ENCODE data around the gene SAP30BP. TPM values are rescaled to one million over a fixed set of nuclear protein-coding genes. Genes with fewer than 3 reads are reported as not detected.

SAP30BP gene
- total RNA-seq, 4 donors from 2014 or later: 58.0 to 78.9 (median 61.7) TPM

- no peak for TF ChIP-seq CTCF (IDR thresholded peaks at IDR 0.05; ENCODE audit: low read depth)
Observed at GRCh38 chr17:75634754-75635609, 32.2 kb upstream of the SAP30BP start.

GRCh38 chr17:75635610-75636202 is 31.4 kb upstream of the SAP30BP start:
- TF ChIP-seq CTCF (IDR thresholded peaks at IDR 0.05; ENCODE audit: low read depth): no peak

- TF ChIP-seq CTCF (IDR thresholded peaks at IDR 0.05; ENCODE audit: low read depth): no peak
Observed at GRCh38 chr17:75636381-75637142, 30.6 kb upstream of the SAP30BP start.

- TF ChIP-seq CTCF (IDR thresholded peaks at IDR 0.05; ENCODE audit: low read depth): no peak
Observed at GRCh38 chr17:75637143-75637538, 30.0 kb upstream of the SAP30BP start.

GRCh38 chr17:75637551-75637950 is 29.6 kb upstream of the SAP30BP start:
- TF ChIP-seq CTCF (IDR thresholded peaks at IDR 0.05; ENCODE audit: low read depth): no peak

- TF ChIP-seq CTCF (IDR thresholded peaks at IDR 0.05; ENCODE audit: low read depth): no peak
Observed at GRCh38 chr17:75638893-75639292, 28.2 kb upstream of the SAP30BP start.

GRCh38 chr17:75639327-75639726 is 27.8 kb upstream of the SAP30BP start:
- no peak for TF ChIP-seq CTCF (IDR thresholded peaks at IDR 0.05; ENCODE audit: low read depth)
